K562 (cell line): ENCODE results near the gene CACNA1S. TPM values are rescaled to one million over a fixed set of nuclear protein-coding genes. Genes with fewer than 3 reads are reported as not detected.

Experiments used
- CTCF ChIP-seq, 3 experiments: IDR thresholded peaks in 2 of 3; conservative IDR thresholded peaks in 1 of 3; 2 replicates each; pipeline ENCODE4 v1.5.1; 2011 to 2012; ENCODE audit warnings: low read length in 3 of 3, mild to moderate bottlenecking in 3 of 3, control low read depth in 2 of 3, improper control_type of control experiment in 1 of 3, inconsistent platforms in 1 of 3, low read depth in 1 of 3, mixed read lengths in 1 of 3, moderate library complexity in 1 of 3; ENCODE audit not compliant: insufficient read depth in 2 of 3
- CTCFL ChIP-seq: IDR thresholded peaks from 2 replicates; pipeline ENCODE4 v1.6.1; 2011; ENCODE audit warnings: borderline replicate concordance, low read depth, mild to moderate bottlenecking, moderate library complexity, low read length; ENCODE audit not compliant: insufficient read depth, poor library complexity, severe bottlenecking
- DPF2 ChIP-seq: fragments of 450-650 bp; IDR thresholded peaks from 2 replicates; pipeline ENCODE4 v1.6.1; 2016
- FIP1L1 ChIP-seq: fragments of 200-400 bp; formaldehyde crosslinking; IDR thresholded peaks from 2 replicates; pipeline ENCODE4 v1.6.1; 2018; ENCODE audit warnings: mild to moderate bottlenecking, low read depth, low read length; ENCODE audit not compliant: poor library complexity, severe bottlenecking
- KAT2B ChIP-seq: IDR thresholded peaks from one replicate; pipeline ENCODE4 v1.6.1; 2012; ENCODE audit warnings: low read depth, mild to moderate bottlenecking, control low read depth, inconsistent platforms, low read length, moderate library complexity
- KAT8 ChIP-seq: fragments of 450-650 bp; IDR thresholded peaks from 2 replicates; pipeline ENCODE4 v1.6.1; 2016; ENCODE audit warnings: low read depth, mild to moderate bottlenecking
- KDM4B ChIP-seq, 2 experiments: fragments of 450-650 bp in 1 of 2; sonication (generic) in 1 of 2; IDR thresholded peaks; 2 replicates each; pipeline ENCODE4 v1.6.1; 2016 to 2017; ENCODE audit warnings: borderline replicate concordance in 2 of 2, antibody characterized with exemption in 1 of 2, low read depth in 1 of 2, mild to moderate bottlenecking in 1 of 2
- MYC ChIP-seq, 2 experiments: fragments of 250-450 bp in 1 of 2; sonication (Bioruptor Pico) in 1 of 2; IDR thresholded peaks; 2 replicates each; pipeline versions ENCODE4 v1.5.1 to v1.6.1; 2012 to 2021; ENCODE audit warnings: low read depth in 2 of 2, borderline replicate concordance in 1 of 2, improper control_type of control experiment in 1 of 2, low read length in 1 of 2, mild to moderate bottlenecking in 1 of 2, moderate library complexity in 1 of 2
- NFIC ChIP-seq: fragments of 450-650 bp; IDR thresholded peaks from 2 replicates; pipeline ENCODE4 v1.6.1; 2017; ENCODE audit warnings: mild to moderate bottlenecking, inconsistent platforms
- SAFB2 ChIP-seq: fragments of 200-400 bp; formaldehyde crosslinking; IDR thresholded peaks from 2 replicates; pipeline ENCODE4 v1.6.1; 2018; ENCODE audit warnings: borderline replicate concordance, low read length, low read depth, moderate library complexity; ENCODE audit not compliant: severe bottlenecking
- ZBTB26 ChIP-seq: fragments of 450-650 bp; formaldehyde crosslinking; IDR thresholded peaks from 2 replicates; pipeline ENCODE4 v1.4.0; 2022; ENCODE audit warnings: missing genetic modification characterization
- ZFP1 ChIP-seq: fragments of 450-650 bp; formaldehyde crosslinking; IDR thresholded peaks from 2 replicates; pipeline ENCODE4 v1.4.0; 2020; ENCODE audit warnings: mild to moderate bottlenecking, mixed read lengths
- polyA plus RNA-seq, 8 experiments: library from polyadenylated mRNA; depleted of rRNA in 4 of 8; stranded (reverse) in 5 of 8; unstranded in 3 of 8; fragments of >200 nt; fragmentation: Nextera tagmentation in 2 of 8; fragmentation: Illumina TruSeq in 1 of 8; extraction: Ambion mirVana in 2 of 8; extraction: Trizol in 1 of 8; gene quantifications; 2 replicates each; pipeline versions ENCODE4 v1.2.1 to v1.2.3, GENCODE V29; 2011 to 2014; ENCODE audit warnings: inconsistent platforms in 1 of 8, missing spikeins in 1 of 8
- total RNA-seq, 7 experiments: library from RNA; depleted of rRNA in 6 of 7; stranded (reverse); fragments of >200 nt in 6 of 7; fragmentation: Illumina TruSeq in 2 of 7; extraction: Trizol in 2 of 7; gene quantifications; 2 replicates each; pipeline versions ENCODE4 v1.2.1 to v1.2.3, GENCODE V29; 2011 to 2021; ENCODE audit warnings: low replicate concordance in 1 of 7
- TF ChIP-seq, protein P1 (sequence below), 2 experiments: fragments of 450-650 bp in 1 of 2; IDR thresholded peaks; 2 replicates each; pipeline ENCODE4 v1.6.1; 2011 to 2017; ENCODE audit warnings: low read depth in 2 of 2, antibody characterized with exemption in 1 of 2, borderline replicate concordance in 1 of 2, low read length in 1 of 2, mild to moderate bottlenecking in 1 of 2, mixed read lengths in 1 of 2; ENCODE audit not compliant: control insufficient read depth in 1 of 2
- TF ChIP-seq, protein P2 (sequence below): fragments of 200-800 bp; sonication (Bioruptor generic); IDR thresholded peaks from 2 replicates; pipeline ENCODE4 v1.6.1; 2017; ENCODE audit warnings: missing genetic modification characterization, missing compliant biosample characterization

Gene CACNA1S
- total and polyA plus RNA-seq, 9 of the 15 experiments (the other 6 are each of a cell fraction or from before 2014, with no cell fraction given), result not detected

DNA sequence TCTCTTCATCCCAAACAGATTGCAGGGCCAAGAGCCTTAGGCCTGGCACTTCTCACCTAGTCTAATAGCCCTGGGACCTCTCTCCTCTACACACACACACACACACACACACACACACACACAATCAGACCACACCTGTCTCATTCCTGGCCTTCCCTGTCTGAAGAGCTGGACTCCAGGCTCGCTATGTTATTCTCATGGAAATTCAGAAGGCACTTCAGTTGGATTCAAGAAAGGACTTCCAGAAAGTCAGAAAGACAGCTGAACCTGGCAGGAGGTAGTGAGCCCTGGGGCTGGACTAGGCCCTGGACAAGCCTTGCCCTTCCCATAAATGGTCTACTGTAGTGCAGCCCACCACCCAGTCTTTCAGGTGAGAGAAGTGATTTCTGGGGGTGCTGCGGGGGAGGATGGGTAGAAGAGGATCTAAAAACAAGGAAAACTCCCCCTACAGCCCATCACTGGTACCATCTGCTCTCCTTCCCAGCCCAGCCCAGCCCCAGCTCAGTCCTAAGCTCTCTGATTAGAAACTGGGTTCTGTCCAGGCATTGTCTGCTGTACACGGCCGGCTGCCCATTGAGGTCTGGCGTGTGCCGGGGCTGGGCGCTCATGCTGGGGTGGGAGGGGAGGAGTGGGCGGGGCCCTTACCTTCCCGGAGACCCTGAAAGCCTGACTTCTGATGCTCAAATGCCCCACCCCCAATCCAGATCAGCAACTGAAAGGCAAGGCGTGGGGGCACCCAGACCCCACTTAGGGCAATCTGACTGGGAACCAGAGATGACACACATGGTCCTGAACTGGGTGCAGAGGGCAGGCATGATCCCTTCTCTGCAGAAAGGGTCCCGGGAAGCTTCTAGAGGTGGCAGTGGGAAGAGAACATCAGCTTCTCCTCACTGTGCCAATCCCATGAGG lies 91.3 kb downstream of the CACNA1S start (continued):
- peak; percentile 64 for TF ChIP-seq CTCFL
- 0 out of 2 replicates have a peak, but pooled peaks have one; percentile 36 for TF ChIP-seq ZBTB26 (CRISPR knock-in tag)
- 0 out of 2 replicates have a peak, but pooled peaks have one; percentile 12 for TF ChIP-seq MYC (IDR thresholded peaks at IDR 0.05; ENCODE audit: low read depth, low read length)
- no peak for TF ChIP-seq MYC (CRISPR knock-in tag; IDR thresholded peaks at IDR 0.05; ENCODE audit: borderline replicate concordance, low read depth)
- no peak for TF ChIP-seq NFIC
- no peak for TF ChIP-seq KAT2B
- 0 out of 2 replicates have a peak, but pooled peaks have one; percentile 15 for TF ChIP-seq DPF2
- no peak for TF ChIP-seq ZFP1 (CRISPR knock-in tag)
- TF ChIP-seq, protein P1, sequence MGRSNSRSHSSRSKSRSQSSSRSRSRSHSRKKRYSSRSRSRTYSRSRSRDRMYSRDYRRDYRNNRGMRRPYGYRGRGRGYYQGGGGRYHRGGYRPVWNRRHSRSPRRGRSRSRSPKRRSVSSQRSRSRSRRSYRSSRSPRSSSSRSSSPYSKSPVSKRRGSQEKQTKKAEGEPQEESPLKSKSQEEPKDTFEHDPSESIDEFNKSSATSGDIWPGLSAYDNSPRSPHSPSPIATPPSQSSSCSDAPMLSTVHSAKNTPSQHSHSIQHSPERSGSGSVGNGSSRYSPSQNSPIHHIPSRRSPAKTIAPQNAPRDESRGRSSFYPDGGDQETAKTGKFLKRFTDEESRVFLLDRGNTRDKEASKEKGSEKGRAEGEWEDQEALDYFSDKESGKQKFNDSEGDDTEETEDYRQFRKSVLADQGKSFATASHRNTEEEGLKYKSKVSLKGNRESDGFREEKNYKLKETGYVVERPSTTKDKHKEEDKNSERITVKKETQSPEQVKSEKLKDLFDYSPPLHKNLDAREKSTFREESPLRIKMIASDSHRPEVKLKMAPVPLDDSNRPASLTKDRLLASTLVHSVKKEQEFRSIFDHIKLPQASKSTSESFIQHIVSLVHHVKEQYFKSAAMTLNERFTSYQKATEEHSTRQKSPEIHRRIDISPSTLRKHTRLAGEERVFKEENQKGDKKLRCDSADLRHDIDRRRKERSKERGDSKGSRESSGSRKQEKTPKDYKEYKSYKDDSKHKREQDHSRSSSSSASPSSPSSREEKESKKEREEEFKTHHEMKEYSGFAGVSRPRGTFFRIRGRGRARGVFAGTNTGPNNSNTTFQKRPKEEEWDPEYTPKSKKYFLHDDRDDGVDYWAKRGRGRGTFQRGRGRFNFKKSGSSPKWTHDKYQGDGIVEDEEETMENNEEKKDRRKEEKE (IDR thresholded peaks at IDR 0.05; ENCODE audit: borderline replicate concordance in 1 of 2, control insufficient read depth in 1 of 2, low read depth in 2 of 2, low read length in 1 of 2), result no peak
- no peak for TF ChIP-seq SAFB2
- no peak for TF ChIP-seq KAT8
- TF ChIP-seq CTCF (IDR thresholded peaks at IDR 0.05 in 2 of 3, conservative IDR thresholded peaks at IDR 0.05 in 1 of 3; ENCODE audit: insufficient read depth in 2 of 3, low read depth in 1 of 3, low read length in 3 of 3), result peak; percentile 55 to 71 (median 67)
- TF ChIP-seq KDM4B (IDR thresholded peaks at IDR 0.05; ENCODE audit: borderline replicate concordance in 2 of 2, low read depth in 1 of 2), result no peak
- no peak for TF ChIP-seq FIP1L1
- TF ChIP-seq, protein P2, sequence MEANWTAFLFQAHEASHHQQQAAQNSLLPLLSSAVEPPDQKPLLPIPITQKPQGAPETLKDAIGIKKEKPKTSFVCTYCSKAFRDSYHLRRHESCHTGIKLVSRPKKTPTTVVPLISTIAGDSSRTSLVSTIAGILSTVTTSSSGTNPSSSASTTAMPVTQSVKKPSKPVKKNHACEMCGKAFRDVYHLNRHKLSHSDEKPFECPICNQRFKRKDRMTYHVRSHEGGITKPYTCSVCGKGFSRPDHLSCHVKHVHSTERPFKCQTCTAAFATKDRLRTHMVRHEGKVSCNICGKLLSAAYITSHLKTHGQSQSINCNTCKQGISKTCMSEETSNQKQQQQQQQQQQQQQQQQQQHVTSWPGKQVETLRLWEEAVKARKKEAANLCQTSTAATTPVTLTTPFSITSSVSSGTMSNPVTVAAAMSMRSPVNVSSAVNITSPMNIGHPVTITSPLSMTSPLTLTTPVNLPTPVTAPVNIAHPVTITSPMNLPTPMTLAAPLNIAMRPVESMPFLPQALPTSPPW (CRISPR knock-in tag), result peak; percentile 41; the same call in 1 of the 2 replicates
